Esophagus muscularis mucosa (tissue), 3 donors: Measurements from ENCODE around the gene MGLL.

Experiments
- POLR2A ChIP-seq: fragments of 450-650 bp; IDR thresholded peaks from one replicate; pipeline ENCODE4 v1.6.1; 2017; ENCODE audit warnings: antibody characterized with exemption, moderate library complexity, mild to moderate bottlenecking, low read depth
- TF ChIP-seq, protein P1 (sequence below), 3 experiments: fragments of 200-600 bp in 2 of 3; fragments of 450-650 bp in 1 of 3; sonication (generic) in 2 of 3; IDR thresholded peaks; one replicate each; pipeline ENCODE4 v1.5.1; 2017 to 2019; ENCODE audit warnings: antibody characterized with exemption in 3 of 3, mild to moderate bottlenecking in 2 of 3, moderate library complexity in 1 of 3

DNA sequence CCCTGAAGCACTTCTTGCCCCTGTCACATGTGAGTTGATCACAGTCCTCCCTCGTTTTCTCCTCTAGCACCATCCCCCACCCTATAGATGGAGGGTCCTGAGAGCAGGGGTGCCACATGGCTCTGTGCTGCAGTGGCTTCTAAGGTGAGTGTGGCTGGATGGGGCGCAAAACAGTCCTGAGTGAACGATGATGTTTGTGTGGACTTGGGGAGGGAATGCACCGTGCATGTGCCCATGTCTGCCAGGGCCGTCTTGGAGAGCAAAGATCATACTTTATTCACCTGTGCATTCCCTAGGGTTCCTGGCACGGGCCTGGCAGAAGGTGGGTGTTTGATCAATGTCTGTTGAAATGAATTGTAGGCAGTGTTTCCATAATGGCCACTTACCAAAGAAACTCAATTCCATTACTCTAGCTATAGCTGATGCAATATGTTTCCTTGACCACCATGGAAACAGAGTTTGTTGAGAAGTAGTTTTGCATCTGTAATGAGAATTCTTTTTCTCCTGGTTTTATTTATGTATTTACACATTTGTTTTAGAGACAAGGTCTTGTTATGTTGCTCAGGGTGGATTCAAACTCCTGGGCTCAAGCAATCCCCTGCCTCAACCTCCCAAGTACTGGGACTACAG lies 91.5 kb downstream of the MGLL start:
- TF ChIP-seq, protein P1, sequence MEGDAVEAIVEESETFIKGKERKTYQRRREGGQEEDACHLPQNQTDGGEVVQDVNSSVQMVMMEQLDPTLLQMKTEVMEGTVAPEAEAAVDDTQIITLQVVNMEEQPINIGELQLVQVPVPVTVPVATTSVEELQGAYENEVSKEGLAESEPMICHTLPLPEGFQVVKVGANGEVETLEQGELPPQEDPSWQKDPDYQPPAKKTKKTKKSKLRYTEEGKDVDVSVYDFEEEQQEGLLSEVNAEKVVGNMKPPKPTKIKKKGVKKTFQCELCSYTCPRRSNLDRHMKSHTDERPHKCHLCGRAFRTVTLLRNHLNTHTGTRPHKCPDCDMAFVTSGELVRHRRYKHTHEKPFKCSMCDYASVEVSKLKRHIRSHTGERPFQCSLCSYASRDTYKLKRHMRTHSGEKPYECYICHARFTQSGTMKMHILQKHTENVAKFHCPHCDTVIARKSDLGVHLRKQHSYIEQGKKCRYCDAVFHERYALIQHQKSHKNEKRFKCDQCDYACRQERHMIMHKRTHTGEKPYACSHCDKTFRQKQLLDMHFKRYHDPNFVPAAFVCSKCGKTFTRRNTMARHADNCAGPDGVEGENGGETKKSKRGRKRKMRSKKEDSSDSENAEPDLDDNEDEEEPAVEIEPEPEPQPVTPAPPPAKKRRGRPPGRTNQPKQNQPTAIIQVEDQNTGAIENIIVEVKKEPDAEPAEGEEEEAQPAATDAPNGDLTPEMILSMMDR (IDR thresholded peaks at IDR 0.05), result no peak
- no peak for TF ChIP-seq POLR2A
